Thyroid gland (tissue), 4 donors: ENCODE data around the gene NKTR.

ENCODE experiments used
- POLR2A ChIP-seq, 2 donors: fragments of 450-650 bp; IDR thresholded peaks; one replicate each; pipeline ENCODE4 v1.6.1; 2017; ENCODE audit warnings: antibody characterized with exemption in 2 of 2, mild to moderate bottlenecking in 2 of 2, moderate library complexity in 1 of 2
- TF ChIP-seq, protein P1 (sequence below), 6 experiments: fragments of 200-600 bp in 3 of 6; fragments of 450-650 bp in 3 of 6; sonication (generic) in 3 of 6; IDR thresholded peaks; one replicate each; pipeline ENCODE4 v1.5.1; 2016 to 2019; ENCODE audit warnings: antibody characterized with exemption in 6 of 6, mild to moderate bottlenecking in 2 of 6, inconsistent platforms in 1 of 6, moderate library complexity in 1 of 6

DNA sequence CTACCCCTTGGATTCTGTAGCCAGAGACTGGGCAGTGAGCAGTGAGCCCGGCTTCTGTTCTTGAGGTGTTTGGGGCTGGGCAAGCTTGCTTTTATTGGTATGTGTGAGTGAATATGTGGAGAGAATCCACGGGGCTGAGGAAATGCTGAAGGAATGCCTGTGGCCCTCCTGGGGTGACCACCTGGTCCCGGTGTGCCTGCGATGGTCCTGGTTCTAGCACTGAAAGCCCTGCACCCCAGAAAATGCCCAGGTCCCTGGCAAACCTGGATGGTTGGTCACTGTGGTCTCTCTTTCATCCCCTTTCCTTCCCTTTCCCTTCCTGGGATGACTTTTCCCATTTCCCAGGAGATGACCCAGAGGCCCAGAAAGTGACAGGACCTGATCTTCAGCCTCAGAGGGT is 57.2 kb downstream of the NKTR start:
- TF ChIP-seq, protein P1, sequence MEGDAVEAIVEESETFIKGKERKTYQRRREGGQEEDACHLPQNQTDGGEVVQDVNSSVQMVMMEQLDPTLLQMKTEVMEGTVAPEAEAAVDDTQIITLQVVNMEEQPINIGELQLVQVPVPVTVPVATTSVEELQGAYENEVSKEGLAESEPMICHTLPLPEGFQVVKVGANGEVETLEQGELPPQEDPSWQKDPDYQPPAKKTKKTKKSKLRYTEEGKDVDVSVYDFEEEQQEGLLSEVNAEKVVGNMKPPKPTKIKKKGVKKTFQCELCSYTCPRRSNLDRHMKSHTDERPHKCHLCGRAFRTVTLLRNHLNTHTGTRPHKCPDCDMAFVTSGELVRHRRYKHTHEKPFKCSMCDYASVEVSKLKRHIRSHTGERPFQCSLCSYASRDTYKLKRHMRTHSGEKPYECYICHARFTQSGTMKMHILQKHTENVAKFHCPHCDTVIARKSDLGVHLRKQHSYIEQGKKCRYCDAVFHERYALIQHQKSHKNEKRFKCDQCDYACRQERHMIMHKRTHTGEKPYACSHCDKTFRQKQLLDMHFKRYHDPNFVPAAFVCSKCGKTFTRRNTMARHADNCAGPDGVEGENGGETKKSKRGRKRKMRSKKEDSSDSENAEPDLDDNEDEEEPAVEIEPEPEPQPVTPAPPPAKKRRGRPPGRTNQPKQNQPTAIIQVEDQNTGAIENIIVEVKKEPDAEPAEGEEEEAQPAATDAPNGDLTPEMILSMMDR (IDR thresholded peaks at IDR 0.05), result no peak
- no peak for TF ChIP-seq POLR2A (IDR thresholded peaks at IDR 0.05)
